Left ventricle myocardium superior (tissue), 1 donor: Measurements from ENCODE around the gene IFI44L. TPM values are rescaled to one million over a fixed set of nuclear protein-coding genes. Genes with fewer than 3 reads are reported as not detected.

Source experiments
- ATAC-seq: fragments of 200-7000 bp; cut with Tn5 transposase; one replicate; pipeline ENCODE4 v1.9.1; 2020; ENCODE audit warnings: mild to moderate bottlenecking, moderate library complexity
- DNase-seq: peaks from one replicate; pipeline ENCODE4 v3.0.0-alpha.2; 2020
- intact Hi-C: fragments of 100-400 bp; cut with micrococcal nuclease; formaldehyde crosslinking; loops from one replicate; pipeline ENCODE4 v1.11.0; 2022
- long read RNA-seq: library from polyadenylated mRNA; unstranded; transcript quantifications from one replicate; pipeline ENCODE4 v2.0.0, GENCODE V29; 2021
- total RNA-seq: library from RNA; stranded (reverse); fragmentation: NEBNext Ultra II Directional; extraction: Animal tissue kit (Norgen Biotek cat#: 25700); gene quantifications from one replicate; pipeline ENCODE4 v1.2.1, GENCODE V29; 2021
- donor health status: DM: no; HTN: yes; CAD: no; lungs with severe emphysema.

Gene IFI44L
- 6.5 TPM for total RNA-seq
- long read RNA-seq, partial matches to known transcripts: 0 of 6 reads
- long read RNA-seq, other reads (novel, unspliced or antisense): 6 of 6 reads

- DNase-seq: peak; percentile 33
- intact Hi-C loops: no loop called here
Measured at GRCh38 chr1:78619803-78620579, at the start of gene IFI44L. TSS of gene IFI44L (plus strand) at chr1:78620448. CDS start at chr1:78627916, 7,468 bp downstream.

GRCh38 chr1:78570539-78570938, 49.7 kb upstream of the IFI44L start:
- intact Hi-C loops: no loop called here
- DNase-seq (no peak), ATAC-seq (no peak)

More at GRCh38 chr1:78619803-78620579, at the start of gene IFI44L:
- peak; percentile 47 for ATAC-seq

GRCh38 chr1:78577257-78578100, 42.8 kb upstream of the IFI44L start:
- intact Hi-C loops: no loop called here
- ATAC-seq (no peak), DNase-seq (no peak)

- intact Hi-C loops: no loop called here
- ATAC-seq (no peak), DNase-seq (no peak)
Measured at GRCh38 chr1:78586572-78586971, 33.7 kb upstream of the IFI44L start.

GRCh38 chr1:78587211-78587610, 33.0 kb upstream of the IFI44L start:
- no peak for DNase-seq
- intact Hi-C loops: no loop called here
- ATAC-seq: no peak

- no peak for DNase-seq
- peak; percentile 70 for ATAC-seq
- intact Hi-C loops: no loop called here
Measured at GRCh38 chr1:78591971-78592370, 28.3 kb upstream of the IFI44L start.

GRCh38 chr1:78599294-78599693, 21.0 kb upstream of the IFI44L start:
- intact Hi-C loops: no loop called here
- DNase-seq (no peak), ATAC-seq (no peak)

- ATAC-seq (no peak), DNase-seq (no peak)
- intact Hi-C loops: no loop called here
Measured at GRCh38 chr1:78601068-78601467, 19.2 kb upstream of the IFI44L start.

GRCh38 chr1:78603206-78603605, 17.0 kb upstream of the IFI44L start:
- intact Hi-C loops: no loop called here
- ATAC-seq: no peak
- no peak for DNase-seq

- intact Hi-C loops: no loop called here
- no peak for DNase-seq
- no peak for ATAC-seq
Measured at GRCh38 chr1:78604643-78605042, 15.6 kb upstream of the IFI44L start.

- intact Hi-C loops: no loop called here
- ATAC-seq (no peak), DNase-seq (no peak)
Measured at GRCh38 chr1:78606274-78606673, 14.0 kb upstream of the IFI44L start.

GRCh38 chr1:78607334-78607927, 12.8 kb upstream of the IFI44L start:
- DNase-seq (no peak), ATAC-seq (no peak)
- intact Hi-C loops: no loop called here

- DNase-seq (no peak), ATAC-seq (no peak)
- intact Hi-C loops: no loop called here
Measured at GRCh38 chr1:78607944-78608343, 12.3 kb upstream of the IFI44L start.

GRCh38 chr1:78617615-78618026, 2.6 kb upstream of the IFI44L start:
- ATAC-seq (peak; percentile 86), DNase-seq (peak; percentile 51)
- intact Hi-C loops: no loop called here

- intact Hi-C loops: no loop called here
- DNase-seq: no peak
- ATAC-seq: no peak
Measured at GRCh38 chr1:78619032-78619431, 1.2 kb upstream of the IFI44L start.

GRCh38 chr1:78619446-78619802, 824 bp upstream of the IFI44L start:
- intact Hi-C loops: no loop called here
- DNase-seq: no peak

GRCh38 chr1:78620666-78621065, 418 bp downstream of the IFI44L start:
- DNase-seq (no peak), ATAC-seq (no peak)
- intact Hi-C loops: no loop called here

More at GRCh38 chr1:78619446-78619802, 824 bp upstream of the IFI44L start:
- peak; percentile 53 for ATAC-seq

- no peak for DNase-seq
- intact Hi-C loops: no loop called here
- no peak for ATAC-seq
Measured at GRCh38 chr1:78622548-78622947, 2.3 kb downstream of the IFI44L start.

GRCh38 chr1:78624035-78624434, 3.8 kb downstream of the IFI44L start:
- DNase-seq (no peak), ATAC-seq (no peak)
- intact Hi-C loops: no loop called here

GRCh38 chr1:78627321-78627720, 7.1 kb downstream of the IFI44L start:
- no peak for ATAC-seq
- no peak for DNase-seq
- intact Hi-C loops: no loop called here
